GM21367 (cell line): Measurements from ENCODE around the gene ANXA8.
"Not testable (repeated sequence)": the region's sequence is repeated elsewhere in the genome, so short reads cannot be mapped to it uniquely, and the experiment has no call there.

Experiments used
- ATAC-seq: cut with Tn5 transposase; IDR thresholded peaks from one replicate; pipeline ENCODE4 v1.9.1; 2021; ENCODE audit not compliant: unreplicated experiment

Gene ANXA8

GRCh38 chr10:47465216-47465917 lies 18.5 kb downstream of the ANXA8 start:
- not testable (repeated sequence) for ATAC-seq

GRCh38 chr10:47462577-47463358 lies 21.1 kb downstream of the ANXA8 start:
- not testable (repeated sequence) for ATAC-seq

GRCh38 chr10:47461261-47461687 lies 22.6 kb downstream of the ANXA8 start:
- peak; percentile 51 for ATAC-seq

GRCh38 chr10:47458466-47459154 lies 25.3 kb downstream of the ANXA8 start:
- no peak for ATAC-seq

GRCh38 chr10:47457826-47458225 lies 26.1 kb downstream of the ANXA8 start:
- ATAC-seq: no peak

- no peak for ATAC-seq
Measured at GRCh38 chr10:47457528-47457820, 26.4 kb downstream of the ANXA8 start.

GRCh38 chr10:47456794-47457527 lies 27.0 kb downstream of the ANXA8 start:
- ATAC-seq: no peak

GRCh38 chr10:47456079-47456785 lies 27.7 kb downstream of the ANXA8 start:
- ATAC-seq: no peak

GRCh38 chr10:47455350-47456078 lies 28.4 kb downstream of the ANXA8 start:
- ATAC-seq: not testable (repeated sequence)

- no peak for ATAC-seq
Measured at GRCh38 chr10:47454780-47455058, 29.2 kb downstream of the ANXA8 start.

GRCh38 chr10:47454008-47454779 lies 29.7 kb downstream of the ANXA8 start:
- no peak for ATAC-seq

GRCh38 chr10:47453141-47454007 lies 30.5 kb downstream of the ANXA8 start:
- no peak for ATAC-seq

- no peak for ATAC-seq
Measured at GRCh38 chr10:47452495-47453140, 31.3 kb downstream of the ANXA8 start.

GRCh38 chr10:47451998-47452494 lies 31.9 kb downstream of the ANXA8 start:
- ATAC-seq: no peak

- no peak for ATAC-seq
Measured at GRCh38 chr10:47451273-47451997, 32.5 kb downstream of the ANXA8 start.

- ATAC-seq: no peak
Measured at GRCh38 chr10:47450442-47450841, 33.5 kb downstream of the ANXA8 start.

GRCh38 chr10:47449979-47450378 lies 33.9 kb downstream of the ANXA8 start:
- no peak for ATAC-seq
